Germinal center (tissue), 1 donor: ENCODE results near the gene CDC42SE1.

ENCODE experiments used
- DNase-seq: peaks from one replicate; pipeline ENCODE4 v3.0.0; 2012; ENCODE audit warnings: mixed read lengths, low spot score

Gene CDC42SE1

GRCh38 chr1:151051356-151052009, 7.9 kb downstream of the CDC42SE1 start:
- DNase-seq = no peak

- DNase-seq = no peak
These were observed 9.3 kb downstream of the CDC42SE1 start for GRCh38 chr1:151050051-151050688.

- no peak for DNase-seq
These were observed 10.0 kb downstream of the CDC42SE1 start for GRCh38 chr1:151049458-151049857.

GRCh38 chr1:151048645-151049032, 10.8 kb downstream of the CDC42SE1 start:
- no peak for DNase-seq

GRCh38 chr1:151047925-151048644, 11.3 kb downstream of the CDC42SE1 start:
- DNase-seq = peak; percentile 84

- peak; percentile 88 for DNase-seq
These were observed 11.9 kb downstream of the CDC42SE1 start, which contains the start of gene C1orf56 for GRCh38 chr1:151047591-151047924. C1orf56 (plus strand) TSS chr1:151047751; CDS start chr1:151047848, 97 bp downstream.

GRCh38 chr1:151043163-151043562, 16.3 kb downstream of the CDC42SE1 start:
- no peak for DNase-seq

GRCh38 chr1:151039521-151039920, 19.9 kb downstream of the CDC42SE1 start:
- no peak for DNase-seq

- no peak for DNase-seq
These were observed 22.4 kb downstream of the CDC42SE1 start for GRCh38 chr1:151037032-151037431.

GRCh38 chr1:151036356-151036755, 23.1 kb downstream of the CDC42SE1 start, which contains the start of gene BNIPL:
BNIPL (plus strand) TSS chr1:151036586; CDS start chr1:151036726, 140 bp downstream.
- no peak for DNase-seq

- DNase-seq = no peak
These were observed 24.3 kb downstream of the CDC42SE1 start for GRCh38 chr1:151035167-151035566.

- no peak for DNase-seq
These were observed 27.3 kb downstream of the CDC42SE1 start for GRCh38 chr1:151032164-151032563.

GRCh38 chr1:151026460-151026859, 33.0 kb downstream of the CDC42SE1 start:
- no peak for DNase-seq

- peak; percentile 78 for DNase-seq
These were observed 34.8 kb downstream of the CDC42SE1 start for GRCh38 chr1:151024540-151025146.

- no peak for DNase-seq
These were observed 45.9 kb downstream of the CDC42SE1 start for GRCh38 chr1:151013518-151013917.

GRCh38 chr1:151012684-151013471, 46.5 kb downstream of the CDC42SE1 start:
- DNase-seq = no peak

GRCh38 chr1:151011154-151011850, 48.1 kb downstream of the CDC42SE1 start:
- no peak for DNase-seq

- DNase-seq = no peak
These were observed 49.1 kb downstream of the CDC42SE1 start for GRCh38 chr1:151010346-151010726.

GRCh38 chr1:151009674-151010345, 49.6 kb downstream of the CDC42SE1 start:
- no peak for DNase-seq

GRCh38 chr1:151009206-151009587, 50.2 kb downstream of the CDC42SE1 start:
- no peak for DNase-seq
